PC-3 (cell line): ENCODE measurements around the gene VASN.

ENCODE experiments used
- EZH2 ChIP-seq: fragments of 300-600 bp; sonication (generic); IDR thresholded peaks from one replicate; pipeline ENCODE4 v1.6.1; 2017; ENCODE audit warnings: antibody characterized with exemption, mild to moderate bottlenecking, low read length; ENCODE audit not compliant: unreplicated experiment
- EZH2phosphoT487 ChIP-seq: fragments of 300-600 bp; sonication (generic); IDR thresholded peaks from 2 replicates; pipeline ENCODE4 v1.6.1; 2018; ENCODE audit warnings: mild to moderate bottlenecking, antibody characterized with exemption, low read length, borderline replicate concordance
- TF ChIP-seq, protein P1 (sequence below): fragments of 300-600 bp; sonication (generic); conservative IDR thresholded peaks from 2 replicates; pipeline ENCODE4 v1.5.1; 2017; ENCODE audit warnings: antibody characterized with exemption, low read depth, mild to moderate bottlenecking, low read length

GRCh38 chr16:4381072-4381934 lies 9.7 kb downstream of the VASN start:
- TF ChIP-seq, protein P1, sequence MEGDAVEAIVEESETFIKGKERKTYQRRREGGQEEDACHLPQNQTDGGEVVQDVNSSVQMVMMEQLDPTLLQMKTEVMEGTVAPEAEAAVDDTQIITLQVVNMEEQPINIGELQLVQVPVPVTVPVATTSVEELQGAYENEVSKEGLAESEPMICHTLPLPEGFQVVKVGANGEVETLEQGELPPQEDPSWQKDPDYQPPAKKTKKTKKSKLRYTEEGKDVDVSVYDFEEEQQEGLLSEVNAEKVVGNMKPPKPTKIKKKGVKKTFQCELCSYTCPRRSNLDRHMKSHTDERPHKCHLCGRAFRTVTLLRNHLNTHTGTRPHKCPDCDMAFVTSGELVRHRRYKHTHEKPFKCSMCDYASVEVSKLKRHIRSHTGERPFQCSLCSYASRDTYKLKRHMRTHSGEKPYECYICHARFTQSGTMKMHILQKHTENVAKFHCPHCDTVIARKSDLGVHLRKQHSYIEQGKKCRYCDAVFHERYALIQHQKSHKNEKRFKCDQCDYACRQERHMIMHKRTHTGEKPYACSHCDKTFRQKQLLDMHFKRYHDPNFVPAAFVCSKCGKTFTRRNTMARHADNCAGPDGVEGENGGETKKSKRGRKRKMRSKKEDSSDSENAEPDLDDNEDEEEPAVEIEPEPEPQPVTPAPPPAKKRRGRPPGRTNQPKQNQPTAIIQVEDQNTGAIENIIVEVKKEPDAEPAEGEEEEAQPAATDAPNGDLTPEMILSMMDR = no peak
- no peak for TF ChIP-seq EZH2phosphoT487
- no peak for TF ChIP-seq EZH2
